Measurements from ENCODE around the gene HAL.

GRCh38 chr12:95999484-95999883 is 3.3 kb upstream of the HAL start:
- TF ChIP-seq ZNF274 (IDR thresholded peaks at IDR 0.05; ENCODE audit: low read depth, low read length) (no peak), SUZ12 (IDR thresholded peaks at IDR 0.05; ENCODE audit: extremely low read depth, insufficient read depth, insufficient read length) (no peak)
